Measurements from ENCODE around the gene ENDOV.

ENDOV gene

GRCh38 chr17:80482555-80483308, 67.8 kb downstream of the ENDOV start:
- no peak for DNase-seq (ENCODE audit: low read depth in 2 of 2)

- DNase-seq (ENCODE audit: low read depth in 2 of 2) = no peak
Observed at GRCh38 chr17:80485846-80486245, 70.9 kb downstream of the ENDOV start.

- DNase-seq (ENCODE audit: low read depth in 2 of 2) = no peak
Observed at GRCh38 chr17:80486692-80487091, 71.7 kb downstream of the ENDOV start.

GRCh38 chr17:80487511-80487910, 72.5 kb downstream of the ENDOV start:
- no peak for DNase-seq (ENCODE audit: low read depth in 2 of 2)
